ENCODE results near the gene ASPG.
"Not testable (repeated sequence)": the region's sequence is repeated elsewhere in the genome, so short reads cannot be mapped to it uniquely, and the experiment has no call there.

The ASPG gene

DNA sequence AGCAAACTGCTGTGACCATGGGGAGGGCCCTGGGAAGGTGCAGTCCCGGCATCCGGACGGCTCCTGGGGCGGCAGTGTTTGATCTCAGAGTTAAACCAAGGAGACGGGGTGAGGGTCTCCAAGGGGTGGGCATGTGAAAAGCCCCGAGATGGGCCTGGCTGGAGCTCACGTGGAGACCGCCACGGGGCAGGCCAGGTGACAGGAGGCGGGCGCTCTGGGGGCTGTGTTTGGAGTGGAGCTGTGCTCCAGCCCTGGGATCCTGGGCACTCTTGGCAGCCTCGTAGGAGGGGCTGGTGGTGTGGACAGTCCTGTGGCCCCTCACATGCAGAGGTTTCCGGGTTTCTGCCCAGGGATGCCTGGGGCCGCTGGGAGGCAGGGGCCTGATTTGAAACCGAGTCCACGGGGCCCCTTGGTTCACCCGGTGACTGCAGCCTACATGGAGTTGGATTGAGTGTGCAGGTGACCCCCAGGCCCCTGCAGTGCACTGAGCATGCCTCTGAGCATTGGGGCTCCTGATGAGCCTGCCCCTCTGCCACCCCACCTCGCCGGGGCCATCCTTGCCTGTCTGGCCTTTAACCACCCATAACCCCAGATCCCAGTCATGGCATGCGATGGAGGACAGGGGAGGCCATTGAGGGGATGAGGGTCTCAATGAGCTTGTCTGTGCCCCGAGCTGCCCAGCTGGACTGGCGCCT, 61.3 kb downstream of the ASPG start:
- DNase-seq (ENCODE audit: low read depth) = no peak

DNA sequence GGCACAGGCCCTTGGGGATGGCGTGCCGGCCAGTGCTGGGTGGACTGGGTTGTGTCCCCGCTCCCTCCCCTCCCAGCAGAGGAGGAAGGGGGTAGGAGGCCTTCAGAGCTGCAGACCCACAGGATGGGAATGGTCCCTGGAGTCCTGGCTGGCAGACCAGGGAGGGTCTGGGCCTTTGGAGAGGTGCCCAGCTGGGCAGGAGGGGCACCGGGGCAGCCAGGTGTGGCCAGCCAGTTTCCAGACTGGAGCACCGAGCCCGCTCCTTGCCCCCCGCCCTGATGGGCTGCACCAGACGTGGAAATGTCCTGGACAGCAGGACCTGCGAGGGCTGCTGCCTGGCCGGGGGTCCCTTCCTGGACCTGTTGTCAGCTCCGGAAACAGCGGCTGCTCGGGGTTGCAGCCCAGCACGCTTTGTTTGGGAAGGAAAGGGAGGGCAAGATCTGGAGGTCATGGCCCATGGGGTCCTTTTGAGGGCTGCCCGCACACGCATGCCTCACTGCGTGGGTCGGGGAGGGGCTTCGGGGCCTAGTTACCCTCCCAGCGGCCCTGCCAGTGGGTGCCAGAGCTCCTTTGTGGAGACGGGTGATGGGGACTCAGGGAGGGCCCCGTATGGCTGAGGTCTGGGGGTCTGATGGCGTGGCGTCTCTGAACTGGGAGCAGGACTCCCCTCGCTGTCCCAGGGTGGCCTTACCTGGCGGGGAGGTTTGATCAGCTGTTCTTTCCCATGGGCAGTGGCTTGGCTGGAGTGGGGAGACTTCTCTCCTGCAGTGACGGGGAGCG, 62.0 kb downstream of the ASPG start:
- no peak for DNase-seq (ENCODE audit: low read depth)

DNA sequence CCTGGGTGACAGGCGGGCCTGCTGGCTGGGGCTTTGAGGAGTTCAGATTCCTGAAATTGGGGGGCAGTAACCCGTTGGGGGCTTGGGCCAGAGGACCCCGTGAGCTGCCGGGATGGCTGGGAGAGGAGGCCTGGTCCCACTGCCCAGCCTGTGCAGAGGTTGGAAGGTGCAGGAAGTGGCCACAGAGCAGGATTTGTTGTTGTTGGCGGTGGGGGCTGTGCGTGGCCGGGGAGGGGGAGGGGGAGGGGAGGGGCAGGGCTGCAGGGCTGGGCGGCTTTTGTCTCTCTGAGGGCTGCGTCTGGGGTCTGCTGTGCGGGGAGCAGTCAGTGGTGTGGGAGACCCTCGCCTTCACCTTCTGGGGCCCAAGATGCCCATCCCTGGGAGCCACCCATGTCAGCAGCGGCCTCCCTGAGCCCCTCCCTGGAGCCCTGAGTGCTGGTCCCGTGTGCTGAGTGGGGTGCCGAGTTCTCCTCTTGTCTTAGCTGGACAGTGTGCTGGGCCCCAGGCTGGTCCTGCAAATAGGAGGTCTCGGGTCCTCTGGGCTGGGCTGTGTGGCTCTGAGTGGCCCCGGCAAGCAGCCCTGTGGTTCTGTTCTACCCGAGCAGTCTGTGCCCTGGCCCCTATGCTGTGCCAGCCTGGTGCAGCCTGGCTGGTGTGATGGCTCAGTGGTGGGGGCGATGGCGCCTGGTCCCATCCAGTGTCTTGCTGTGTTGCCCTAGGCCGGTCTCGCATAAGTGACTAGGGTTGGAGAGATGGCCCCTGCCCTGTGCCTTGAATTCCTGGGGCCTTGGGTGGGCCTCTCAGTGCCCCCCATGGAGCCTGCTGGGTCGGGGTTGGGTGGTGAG, 63.2 kb downstream of the ASPG start:
- no peak for DNase-seq (ENCODE audit: low read depth)

DNA sequence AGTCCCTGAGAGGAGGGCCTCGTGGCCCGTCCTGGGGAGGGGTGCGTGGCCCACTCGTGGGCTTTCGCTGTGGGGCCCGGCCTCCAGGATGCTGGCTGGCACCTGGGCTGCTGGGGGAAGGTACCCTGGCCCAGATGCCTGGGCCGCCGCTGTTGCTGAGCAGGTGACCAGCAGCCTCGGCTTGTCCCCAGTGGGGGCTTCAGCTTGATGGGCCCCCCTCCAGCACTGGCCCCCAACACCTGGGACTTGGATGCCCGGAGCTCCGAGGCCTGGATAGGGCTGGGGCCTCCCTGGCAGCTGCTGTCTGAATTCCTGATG, 63.7 kb downstream of the ASPG start:
- DNase-seq (ENCODE audit: low read depth) = no peak

DNA sequence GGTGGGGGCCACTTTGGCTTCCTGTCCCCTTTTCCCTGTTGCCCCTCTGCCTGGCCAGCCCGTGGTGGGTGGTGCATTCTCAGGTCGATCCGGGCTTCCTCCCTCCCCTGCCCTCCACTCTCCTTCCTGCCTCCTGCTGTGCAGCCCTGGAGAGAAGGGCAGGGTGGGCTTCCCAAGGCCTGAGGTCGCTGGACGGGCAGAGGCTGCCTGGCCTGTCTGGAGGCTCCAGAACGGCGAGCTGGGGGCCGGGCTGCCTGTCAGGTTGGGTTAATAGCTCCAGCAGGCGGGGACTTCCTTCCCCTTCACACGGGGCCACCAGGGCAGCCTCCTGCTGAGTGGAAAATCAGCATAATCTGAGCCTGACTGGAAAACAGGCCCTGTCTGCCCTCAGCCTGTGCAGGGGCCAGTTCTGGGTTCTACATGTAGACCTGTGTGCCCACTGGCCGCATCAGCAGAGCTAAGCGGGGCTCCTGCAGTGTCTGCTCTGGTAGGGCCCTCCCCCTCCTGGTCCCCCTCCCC, 64.2 kb downstream of the ASPG start:
- no peak for DNase-seq (ENCODE audit: low read depth)

DNA sequence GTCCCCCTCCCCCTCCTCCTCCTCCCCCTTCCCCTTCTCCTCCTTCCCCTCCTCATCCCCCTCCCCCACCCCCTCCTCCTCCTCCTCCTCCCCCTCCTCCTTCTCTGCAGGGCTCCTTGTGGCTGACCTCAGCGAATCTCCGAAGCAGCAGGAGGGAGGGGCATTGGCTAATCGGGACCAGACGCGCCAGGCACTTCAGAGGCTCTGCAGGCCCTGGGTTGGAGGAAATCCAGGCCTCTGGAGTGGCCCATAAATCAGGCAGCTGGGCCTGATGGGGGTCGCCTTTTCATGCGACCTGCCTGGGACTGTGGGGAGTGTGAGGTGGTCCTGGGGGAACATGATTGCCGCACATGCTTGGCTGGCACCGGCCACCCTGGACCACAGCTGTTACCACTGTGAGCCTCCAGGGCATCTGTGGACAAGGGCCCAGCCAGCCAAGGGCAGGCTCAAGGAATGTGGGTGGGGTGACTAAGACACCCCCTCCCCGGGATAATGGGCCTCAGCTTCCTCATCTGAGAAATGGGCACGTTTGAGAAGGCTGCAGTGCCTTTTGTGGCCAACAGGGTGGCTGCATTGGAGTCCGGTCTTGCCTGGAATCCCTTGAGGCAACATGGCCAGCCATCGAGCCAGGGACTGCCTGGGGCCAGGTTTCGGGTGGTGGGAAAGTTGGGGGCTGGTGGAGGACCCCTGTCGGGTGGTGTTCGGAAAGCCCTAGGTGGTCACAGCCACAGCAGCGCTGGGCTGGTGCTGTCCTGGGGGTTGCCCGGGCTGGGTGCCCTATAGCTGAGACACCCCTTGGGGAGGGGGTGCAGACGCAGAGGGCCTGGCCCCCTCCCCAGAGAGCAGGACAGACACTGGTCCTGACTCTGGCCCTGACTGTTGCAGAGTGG, 64.9 kb downstream of the ASPG start:
- DNase-seq (ENCODE audit: low read depth) = no peak

DNA sequence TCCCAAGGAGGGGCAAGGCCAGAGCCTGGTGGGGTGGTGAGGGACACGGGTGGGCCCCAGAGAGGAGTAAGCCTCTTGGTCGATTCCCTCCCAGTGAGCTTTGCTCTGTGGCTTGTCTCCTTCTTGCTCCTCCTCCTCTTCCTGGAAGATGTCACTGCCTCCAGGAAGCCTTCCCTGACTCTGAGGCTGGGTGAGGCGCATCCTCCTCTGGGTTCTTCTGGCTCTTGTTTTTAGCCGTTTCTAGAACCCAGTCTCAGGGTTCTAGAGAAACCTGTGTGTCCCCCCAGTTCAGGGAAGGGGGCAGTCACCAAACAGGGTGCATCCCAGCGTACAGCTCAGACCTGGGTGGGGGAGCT, 65.5 kb downstream of the ASPG start:
- no peak for DNase-seq (ENCODE audit: low read depth)

DNA sequence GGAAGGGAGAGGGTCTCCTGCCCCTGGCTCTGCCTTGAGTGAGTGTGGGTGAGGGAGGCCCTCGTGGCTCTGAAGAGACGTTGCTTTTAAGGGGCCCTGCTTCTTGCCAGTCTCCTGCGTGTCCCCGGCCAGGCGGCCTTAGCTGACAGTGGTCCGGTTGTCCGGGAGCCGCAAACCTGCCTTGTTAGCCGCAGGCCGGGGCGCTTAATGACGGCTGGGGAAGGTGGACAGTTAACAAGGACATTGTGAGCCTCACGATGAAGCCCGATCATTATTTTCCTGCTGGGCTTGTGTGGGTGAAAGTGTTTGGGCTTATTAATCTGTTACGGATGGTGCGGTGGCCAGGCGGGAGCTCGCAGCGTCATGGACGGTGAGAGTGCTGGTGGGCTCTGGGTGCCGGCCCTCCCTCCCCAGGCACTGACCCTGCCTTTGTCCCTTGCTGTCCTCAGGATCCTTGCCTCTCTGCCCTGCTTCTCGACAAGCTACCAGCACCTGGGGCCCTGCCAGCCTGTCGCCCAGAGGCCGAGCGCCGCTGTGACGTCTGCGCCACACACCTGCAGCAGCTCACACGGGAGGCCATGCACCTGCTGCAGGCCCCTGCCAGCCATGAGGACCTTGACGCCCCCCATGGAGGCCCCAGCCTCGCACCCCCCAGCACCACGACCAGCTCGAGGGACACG, 66.2 kb downstream of the ASPG start:
- DNase-seq (ENCODE audit: low read depth) = no peak

DNA sequence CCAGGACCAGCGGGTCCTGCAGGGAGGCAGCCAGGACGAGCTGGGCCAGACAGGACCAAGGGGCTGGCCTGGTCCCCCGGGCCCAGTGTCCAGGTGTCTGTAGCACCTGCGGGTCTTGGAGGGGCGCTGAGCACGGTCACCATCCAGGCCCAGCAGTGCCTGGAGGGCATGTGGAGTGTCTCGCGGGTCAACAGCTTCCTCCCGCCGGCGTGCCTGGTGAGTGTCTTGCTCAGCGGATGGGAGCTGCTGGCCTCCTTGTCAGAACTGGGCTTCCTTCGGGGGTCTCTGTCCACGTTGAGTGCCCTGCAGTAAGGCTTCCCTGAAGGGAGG, 66.7 kb downstream of the ASPG start:
- DNase-seq (ENCODE audit: low read depth) = no peak

DNA sequence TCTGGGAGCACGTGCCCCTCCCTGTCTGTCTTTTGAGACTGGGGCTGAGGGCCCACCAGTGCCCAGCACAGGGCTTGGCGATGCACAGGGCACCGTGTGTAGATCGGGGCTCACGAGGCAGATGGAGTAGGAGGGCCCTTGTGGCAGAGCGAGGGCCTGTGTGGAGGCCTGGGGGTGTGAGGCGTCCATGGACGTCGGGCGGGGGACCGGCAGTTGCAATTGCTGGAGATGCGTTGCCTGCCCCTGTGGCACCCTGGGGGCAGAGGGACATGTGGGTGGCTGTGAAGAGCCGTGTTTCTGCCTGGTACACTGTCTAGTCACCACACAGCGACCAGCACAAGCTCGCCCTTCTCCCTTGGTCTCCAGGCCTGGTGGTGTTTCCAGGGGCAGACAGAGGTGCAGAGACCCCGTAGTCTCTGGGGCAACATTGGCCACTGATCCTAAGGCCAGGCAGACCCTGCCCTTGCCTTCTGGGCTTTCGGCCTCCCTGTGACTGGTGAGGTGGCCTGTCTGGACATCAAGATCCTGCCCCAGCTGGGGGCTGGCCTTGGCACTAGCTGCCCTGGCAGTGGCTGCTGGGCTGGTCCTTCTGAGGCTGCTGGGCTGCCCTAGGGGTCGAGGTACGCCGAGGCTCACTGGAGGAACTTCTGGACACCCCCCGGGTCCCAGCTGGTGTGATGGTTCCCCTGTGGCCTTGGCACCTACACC, 67.3 kb downstream of the ASPG start:
- no peak for DNase-seq (ENCODE audit: low read depth)

DNA sequence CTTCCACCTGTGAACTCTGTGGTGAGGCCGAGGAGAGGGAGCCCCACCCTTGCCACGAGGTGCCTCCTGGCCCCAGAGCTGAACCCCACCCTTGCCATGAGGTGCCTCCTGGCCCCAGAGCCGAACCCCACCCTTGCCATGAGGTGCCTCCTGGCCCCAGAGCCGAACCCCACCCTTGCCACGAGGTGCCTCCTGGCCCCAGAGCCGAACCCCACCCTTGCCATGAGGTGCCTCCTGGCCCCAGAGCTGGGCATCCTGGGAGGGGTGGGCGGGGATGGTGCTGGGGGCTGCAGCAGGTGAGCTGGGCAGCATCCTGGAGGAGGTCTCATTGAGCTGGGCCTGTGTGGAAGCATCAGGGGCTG, 67.9 kb downstream of the ASPG start:
- not testable (repeated sequence) for DNase-seq (ENCODE audit: low read depth)

DNA sequence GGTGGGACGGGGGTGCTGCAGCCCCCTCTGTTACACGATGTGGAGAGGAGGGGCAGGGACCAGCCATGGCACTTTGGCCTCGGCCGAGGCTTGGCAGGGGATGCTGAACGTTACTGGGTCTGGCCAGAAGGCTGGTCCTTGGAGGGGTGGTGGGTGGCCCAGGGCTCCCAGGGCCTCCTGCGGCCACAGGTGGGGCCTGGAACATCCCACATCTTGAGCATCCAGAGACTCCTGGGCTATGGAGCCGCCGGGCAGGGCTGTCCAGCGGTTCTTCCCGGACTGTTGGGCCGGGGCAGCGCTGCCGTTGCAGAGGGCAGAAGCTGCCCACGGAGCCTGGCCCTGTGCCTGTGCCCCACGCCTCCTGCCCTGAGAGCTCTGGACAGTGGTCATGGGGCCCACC, 68.7 kb downstream of the ASPG start:
- no peak for DNase-seq (ENCODE audit: low read depth)

DNA sequence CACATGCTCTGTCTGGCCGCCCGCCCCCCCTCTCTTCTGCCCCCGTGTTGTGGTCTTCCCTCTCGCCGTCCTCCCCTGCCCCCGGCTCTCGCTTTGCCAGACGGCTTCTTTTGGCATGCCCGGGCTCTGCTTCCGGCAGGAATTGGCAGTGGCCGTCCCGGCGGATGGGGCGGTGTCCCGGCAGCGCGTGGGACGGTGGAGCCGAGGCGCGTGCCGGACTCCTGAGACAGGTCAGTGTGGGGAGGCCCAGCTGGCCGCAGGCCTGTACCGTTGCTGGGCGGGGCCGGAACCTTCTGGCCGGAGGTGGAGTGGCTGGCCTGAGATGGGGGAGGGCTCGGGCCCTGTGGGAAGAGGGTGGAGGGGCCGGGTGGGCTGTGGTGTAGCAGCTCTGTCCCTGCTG, 70.0 kb downstream of the ASPG start:
- no peak for DNase-seq (ENCODE audit: low read depth)

DNA sequence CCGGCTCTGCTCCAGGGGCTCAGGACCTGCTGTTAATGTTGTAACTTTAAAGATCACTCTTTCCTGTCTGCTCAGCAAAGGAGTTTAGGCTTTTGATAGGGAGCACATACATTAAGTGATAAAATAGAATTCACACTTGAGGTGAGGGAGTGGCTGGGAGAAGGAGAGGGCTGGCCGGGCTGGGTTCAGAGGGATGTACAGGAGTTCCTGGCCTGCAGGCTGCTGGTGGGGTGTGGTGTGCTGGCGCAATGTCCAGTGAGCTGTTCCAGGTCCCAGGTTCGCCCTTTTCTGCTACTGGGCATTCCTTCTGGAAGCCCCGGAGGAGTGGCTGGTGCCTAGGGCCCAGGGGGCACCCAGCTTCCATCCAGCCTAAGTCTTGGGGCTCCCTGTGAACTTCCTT, 70.6 kb downstream of the ASPG start:
- DNase-seq (ENCODE audit: low read depth) = no peak

DNA sequence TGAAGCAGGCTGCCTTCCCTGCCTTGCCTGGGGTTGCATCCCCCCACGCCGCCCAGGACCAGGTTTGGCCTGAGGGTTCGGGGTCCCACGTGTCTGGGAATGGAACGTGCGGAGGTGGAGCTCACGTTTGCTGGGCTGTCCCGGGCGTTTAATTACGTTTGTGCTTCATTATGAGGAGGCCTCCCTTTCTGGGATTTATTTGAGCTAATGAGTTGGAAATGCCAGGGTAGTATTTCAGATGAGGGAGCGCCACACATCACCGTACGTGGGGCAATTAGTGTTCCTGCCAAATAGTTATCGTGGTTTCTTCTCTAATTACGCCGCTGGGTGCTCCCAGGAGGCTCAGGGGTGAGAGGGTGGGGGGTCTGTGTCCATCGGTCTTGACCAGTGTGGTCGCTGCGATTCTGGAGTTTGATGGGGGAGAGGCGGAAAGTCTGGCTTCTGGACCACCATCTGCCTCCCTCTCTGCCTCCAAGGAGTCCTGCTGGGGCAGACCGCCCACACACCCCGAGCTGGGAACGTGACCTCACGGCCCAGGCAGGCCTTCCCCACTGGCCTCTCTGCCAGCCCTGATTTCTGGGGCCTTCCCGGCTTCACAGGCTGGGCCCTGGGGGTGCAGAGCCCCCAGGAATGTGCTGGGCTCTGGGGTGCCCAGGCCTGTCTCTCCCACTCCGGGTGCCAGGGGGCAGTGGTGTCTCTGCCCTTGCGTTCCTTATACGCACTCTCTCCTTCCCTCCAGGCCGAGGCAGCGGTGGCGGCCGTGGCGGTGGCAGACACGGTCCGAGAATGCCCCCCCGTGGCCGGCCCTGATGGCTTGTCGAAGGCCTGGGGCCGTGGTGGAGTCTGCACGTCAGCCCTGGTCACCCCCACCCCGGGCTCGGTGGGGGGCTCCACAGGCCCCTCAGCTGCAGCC, 71.8 kb downstream of the ASPG start:
- no peak for DNase-seq (ENCODE audit: low read depth)

DNA sequence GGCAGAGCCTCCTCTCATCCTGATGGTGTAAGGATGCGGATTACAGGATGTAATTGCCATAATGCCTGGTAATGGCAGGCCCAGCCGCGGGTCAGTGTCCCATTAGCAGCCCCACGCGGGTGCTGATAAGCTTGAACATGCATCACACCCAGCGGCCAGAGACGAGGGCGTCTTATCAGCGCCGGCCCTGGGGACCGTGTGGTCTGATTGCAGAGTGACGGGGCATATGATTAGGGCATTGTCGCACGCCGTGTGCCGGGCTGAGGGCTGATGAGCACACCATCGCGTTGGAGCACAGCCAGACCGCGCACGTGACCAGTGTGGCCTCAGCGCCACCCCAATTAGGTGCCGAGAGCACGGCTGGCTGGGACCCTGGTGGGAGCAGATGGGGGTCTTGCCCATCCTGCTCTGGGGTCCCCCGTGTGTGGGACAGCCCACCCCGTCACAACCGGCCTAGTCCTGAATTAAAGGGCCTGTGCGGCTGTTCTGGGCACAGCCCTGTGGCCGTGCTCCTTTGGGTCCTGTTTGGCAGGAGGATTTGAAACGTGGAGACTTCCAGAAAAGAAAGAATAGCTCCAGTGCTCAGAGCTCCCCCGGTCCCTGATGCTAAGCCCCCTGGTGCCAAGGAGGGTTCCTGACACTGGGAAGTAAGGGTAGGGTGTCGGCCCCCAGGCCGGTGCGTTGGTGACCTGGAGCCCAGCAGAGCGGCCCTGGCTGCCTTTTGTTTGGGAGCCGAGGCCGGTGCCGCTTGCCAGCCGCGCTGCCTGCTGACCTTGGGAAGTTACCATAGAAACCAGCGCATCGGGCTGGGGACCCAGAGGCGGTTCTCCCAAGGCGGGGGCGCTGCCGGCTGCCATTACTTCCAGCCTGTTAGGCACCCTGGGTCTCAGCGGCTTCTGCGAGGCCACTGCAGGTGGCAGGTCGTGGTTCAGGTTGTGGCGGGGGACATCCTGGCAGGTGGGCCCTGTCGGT, 73.6 kb downstream of the ASPG start:
- no peak for DNase-seq (ENCODE audit: low read depth)

DNA sequence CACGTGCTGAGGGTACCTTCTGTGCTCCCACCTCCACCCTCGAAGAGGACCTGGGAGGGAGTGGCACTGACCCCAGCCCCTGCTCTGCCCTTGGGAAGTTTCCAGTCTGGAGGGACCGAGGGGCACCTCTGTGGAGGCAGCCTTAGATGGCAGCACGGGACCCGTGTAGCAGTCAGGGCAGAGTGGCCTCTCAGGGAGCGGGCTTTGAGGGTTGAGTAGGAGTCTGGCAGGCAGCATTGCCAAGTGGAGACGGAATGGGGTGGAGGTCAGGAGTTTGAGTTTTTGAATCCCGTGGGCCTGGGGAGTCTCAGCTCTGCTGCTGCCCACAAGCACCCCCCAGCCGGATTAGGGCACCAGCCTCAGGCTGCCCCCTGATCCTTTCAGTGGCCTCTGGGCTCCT, 74.5 kb downstream of the ASPG start:
- DNase-seq (ENCODE audit: low read depth) = no peak

DNA sequence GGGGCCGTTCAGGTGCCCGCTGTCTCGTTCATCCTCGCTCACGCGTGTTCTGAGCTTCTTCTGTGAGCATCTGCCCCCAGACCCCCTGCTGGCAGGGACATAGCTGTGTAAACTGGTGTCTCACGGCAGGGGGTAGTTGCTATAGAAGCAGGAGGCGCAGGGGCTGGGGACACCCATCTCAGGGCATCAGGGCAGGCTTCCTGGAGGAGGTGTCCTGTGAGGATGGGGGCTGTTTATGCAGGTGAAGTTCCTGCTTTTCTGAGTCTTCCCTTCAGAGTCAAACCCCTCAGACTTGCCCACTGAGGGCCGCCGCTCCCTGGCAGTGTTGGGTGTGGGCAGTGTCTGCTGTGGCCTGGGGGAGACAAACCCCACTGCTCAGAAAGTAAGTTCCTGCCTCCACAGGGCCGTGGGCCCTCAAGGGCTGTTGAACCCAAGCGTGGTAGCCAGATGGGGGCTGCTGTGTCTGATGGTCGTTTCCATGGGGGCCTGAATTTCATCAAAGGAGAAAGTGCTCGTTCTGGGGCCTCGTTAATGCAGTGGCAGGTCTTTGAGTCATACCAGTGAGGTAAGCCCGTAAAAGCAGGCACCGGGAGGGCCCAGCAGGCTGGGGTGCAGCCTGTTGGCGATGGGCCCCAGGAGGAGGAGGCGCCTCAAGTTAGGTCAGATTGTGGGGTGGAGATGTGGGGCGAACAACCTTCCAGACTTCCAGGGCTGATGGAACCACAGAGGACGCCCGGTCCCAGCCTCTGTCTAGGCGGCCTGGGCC, 76.3 kb downstream of the ASPG start:
- no peak for DNase-seq (ENCODE audit: low read depth)

Measured in activated T-helper 9 cell treated with anti-CD3 and anti-CD28 coated beads, Interleukin-2, amount 50 U/mL, for 16 hours (primary cell).